ENCODE measurements around the gene NR2F1-AS1.

- TF ChIP-seq, protein P1, sequence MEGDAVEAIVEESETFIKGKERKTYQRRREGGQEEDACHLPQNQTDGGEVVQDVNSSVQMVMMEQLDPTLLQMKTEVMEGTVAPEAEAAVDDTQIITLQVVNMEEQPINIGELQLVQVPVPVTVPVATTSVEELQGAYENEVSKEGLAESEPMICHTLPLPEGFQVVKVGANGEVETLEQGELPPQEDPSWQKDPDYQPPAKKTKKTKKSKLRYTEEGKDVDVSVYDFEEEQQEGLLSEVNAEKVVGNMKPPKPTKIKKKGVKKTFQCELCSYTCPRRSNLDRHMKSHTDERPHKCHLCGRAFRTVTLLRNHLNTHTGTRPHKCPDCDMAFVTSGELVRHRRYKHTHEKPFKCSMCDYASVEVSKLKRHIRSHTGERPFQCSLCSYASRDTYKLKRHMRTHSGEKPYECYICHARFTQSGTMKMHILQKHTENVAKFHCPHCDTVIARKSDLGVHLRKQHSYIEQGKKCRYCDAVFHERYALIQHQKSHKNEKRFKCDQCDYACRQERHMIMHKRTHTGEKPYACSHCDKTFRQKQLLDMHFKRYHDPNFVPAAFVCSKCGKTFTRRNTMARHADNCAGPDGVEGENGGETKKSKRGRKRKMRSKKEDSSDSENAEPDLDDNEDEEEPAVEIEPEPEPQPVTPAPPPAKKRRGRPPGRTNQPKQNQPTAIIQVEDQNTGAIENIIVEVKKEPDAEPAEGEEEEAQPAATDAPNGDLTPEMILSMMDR (IDR thresholded peaks at IDR 0.05): no peak
- TF ChIP-seq POLR2A (IDR thresholded peaks at IDR 0.05) (no peak), POLR2AphosphoS5 (IDR thresholded peaks at IDR 0.05) (no peak)
Observed at GRCh38 chr5:93567424-93567823, 13.6 kb downstream of the NR2F1-AS1 start.
